ENCODE results near the gene FFAR4.

Gene FFAR4

DNA sequence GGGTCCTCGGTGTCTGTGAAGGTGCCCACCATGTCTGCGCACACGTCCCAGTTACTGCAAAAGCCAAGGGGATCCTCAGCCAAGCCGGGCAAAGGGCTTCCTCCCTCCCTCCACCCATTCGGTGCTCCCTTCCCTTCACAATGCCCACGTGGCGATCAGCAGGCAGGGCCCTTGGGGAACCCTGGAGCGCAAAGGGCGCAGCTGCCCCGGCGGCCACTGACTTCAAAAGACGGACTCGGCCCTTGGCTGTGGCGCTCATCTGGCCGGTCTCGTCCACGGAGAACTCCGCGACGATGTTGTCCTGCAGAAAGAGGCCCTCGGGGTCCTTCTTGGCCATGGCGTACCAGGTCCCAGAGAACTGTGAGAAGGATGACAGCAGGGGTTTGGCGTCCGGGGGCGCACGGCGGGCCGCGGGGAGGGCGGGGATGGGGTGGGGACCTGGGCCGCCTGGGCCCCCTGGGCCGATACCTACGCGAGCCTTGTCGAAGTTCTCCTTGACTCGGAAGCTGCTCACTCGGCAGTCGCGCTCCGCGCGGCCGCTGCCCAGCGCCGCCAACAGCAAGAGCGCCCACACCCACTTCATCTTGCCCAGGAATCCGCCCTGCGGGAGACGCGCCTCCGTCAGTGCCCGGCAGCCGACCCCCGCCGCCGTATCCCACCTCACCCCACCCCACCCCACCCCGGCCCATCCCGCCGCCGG lies 34.1 kb downstream of the FFAR4 start:
- DNase-seq (ENCODE audit: low read depth) = no peak

DNA sequence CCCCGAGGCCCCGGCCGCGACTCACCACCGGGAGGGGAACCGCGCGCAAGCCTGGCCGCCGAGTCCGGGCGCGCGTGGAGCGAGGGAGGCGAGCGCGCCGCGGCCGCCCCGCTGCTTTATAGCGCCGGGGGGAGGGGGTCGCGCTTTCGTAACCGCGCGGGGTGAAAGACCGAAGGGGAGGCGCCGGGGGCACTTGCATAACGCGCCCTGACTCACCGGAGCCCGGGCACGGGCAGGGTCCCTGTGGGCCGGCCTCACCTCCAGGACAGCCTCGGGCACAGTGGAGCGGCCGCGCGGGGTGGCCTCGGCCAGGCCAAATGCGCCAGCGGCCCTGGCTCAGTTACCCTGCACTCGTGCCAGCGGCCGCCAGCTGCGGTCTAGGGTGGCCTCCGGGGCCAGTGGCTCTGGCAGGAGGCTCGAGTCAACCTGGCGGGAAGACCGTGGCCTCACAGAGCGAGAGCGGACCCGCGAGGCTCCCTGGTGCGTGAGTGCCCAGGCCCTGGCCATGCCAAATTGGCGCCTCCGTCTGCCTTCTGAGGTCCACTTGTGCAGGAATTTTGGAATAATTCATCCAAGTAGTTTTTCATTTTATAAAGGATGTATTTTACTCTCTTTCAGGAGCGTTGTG lies 34.8 kb downstream of the FFAR4 start, which contains the start of gene RBP4:
Gene RBP4, minus strand, starts transcription at position 90 of the 628 bp plus-strand sequence. CDS start 207 bp downstream, outside the sequence.
- no peak for DNase-seq (ENCODE audit: low read depth)

DNA sequence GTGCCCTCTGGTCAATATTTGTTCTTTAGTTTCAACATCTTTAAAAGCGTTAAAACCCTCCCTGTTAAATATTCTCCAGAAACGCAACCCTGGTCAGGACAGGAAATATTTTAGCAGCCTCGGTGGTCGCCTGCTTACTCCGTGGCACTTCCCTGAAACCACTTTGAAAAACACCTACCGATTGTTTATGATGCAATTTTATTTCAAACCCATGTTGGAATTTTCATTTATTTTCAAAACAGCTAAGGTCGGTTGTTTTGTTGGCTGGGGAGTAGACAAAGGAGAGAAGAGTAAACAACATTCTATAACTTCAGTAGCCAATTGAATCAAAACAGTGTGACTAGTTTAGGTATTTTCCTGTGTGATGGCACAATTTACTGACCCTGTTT lies 35.3 kb downstream of the FFAR4 start:
- no peak for DNase-seq (ENCODE audit: low read depth)

DNA sequence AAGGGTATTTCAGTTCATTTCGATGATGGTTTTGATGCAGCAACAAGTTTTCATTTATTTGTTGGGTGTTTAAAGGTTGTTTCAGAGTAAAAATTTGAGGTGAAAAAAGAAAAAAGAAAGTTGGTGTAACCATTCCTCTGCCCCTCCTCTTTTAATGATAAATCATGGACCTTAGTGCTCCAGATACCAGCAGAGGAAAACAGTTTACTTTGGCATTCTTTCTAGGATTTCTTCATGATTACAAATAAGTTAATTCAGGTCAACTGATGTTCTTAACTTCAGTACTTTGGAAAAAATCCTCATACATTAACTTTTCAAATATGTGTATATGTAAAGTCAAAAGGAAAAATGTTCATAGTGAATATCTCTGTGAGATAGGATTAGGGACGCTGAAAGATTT lies 36.6 kb downstream of the FFAR4 start:
- no peak for DNase-seq (ENCODE audit: low read depth)

DNA sequence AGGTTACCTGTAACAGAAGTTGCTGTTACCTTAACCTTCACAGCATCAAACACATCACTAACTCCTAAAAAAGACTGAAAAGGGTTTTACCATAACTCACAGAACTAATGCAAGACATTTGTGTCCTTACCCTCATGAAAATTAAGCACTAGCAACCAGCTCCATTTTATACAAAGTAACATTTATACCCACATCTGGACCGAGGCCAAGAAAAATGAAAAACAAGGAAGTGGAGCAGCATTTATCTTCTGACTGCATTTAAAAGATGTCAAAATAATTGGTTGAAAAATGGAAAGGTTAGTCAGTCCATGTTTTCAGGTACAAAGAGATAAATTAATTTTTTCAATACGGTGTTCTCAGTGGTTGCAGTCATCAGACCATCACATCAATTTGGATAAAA lies 37.7 kb downstream of the FFAR4 start:
- no peak for DNase-seq (ENCODE audit: low read depth)

DNA sequence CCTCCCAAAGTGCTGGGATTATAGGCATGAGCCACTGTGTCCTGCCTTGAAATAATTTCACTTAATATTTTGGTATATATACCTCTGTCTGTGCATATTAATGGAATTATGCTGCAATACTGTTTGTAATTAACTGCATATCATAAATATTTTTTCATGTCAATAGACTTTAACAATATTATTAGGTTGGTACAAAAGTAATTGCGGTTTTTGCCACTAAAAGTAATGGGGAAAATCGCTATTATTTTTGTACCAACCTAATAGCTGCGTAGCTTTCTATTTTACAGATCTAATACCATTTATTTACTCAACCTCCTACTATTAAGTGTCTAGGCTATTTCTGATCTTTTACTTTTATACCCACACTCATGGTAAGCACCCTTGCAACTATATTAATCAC lies 42.0 kb downstream of the FFAR4 start:
- no peak for DNase-seq (ENCODE audit: low read depth)

DNA sequence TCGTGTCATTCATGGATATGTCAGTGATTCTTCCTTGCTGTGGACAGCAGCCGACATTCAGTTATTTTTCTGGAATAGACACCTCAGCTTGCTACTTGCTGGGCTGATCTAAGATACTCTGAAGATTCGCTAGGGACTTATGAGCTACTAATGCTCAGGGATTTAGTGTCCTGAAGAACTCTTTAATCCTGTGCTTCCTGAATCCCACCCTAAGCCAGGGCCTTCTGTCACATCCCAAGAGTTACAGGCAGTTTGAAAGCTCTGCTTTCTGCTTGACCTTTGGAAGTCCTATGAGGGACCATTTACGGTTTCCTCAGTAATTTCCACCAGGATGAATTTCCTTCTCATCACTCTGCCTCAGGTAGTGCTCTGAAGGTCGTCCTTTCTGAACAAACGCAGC lies 45.8 kb downstream of the FFAR4 start, which contains the start of gene PDE6C:
Gene PDE6C, plus strand, starts transcription at position 227 of the 400 bp plus-strand sequence. CDS start 189 bp downstream, outside the sequence.
- no peak for DNase-seq (ENCODE audit: low read depth)

DNA sequence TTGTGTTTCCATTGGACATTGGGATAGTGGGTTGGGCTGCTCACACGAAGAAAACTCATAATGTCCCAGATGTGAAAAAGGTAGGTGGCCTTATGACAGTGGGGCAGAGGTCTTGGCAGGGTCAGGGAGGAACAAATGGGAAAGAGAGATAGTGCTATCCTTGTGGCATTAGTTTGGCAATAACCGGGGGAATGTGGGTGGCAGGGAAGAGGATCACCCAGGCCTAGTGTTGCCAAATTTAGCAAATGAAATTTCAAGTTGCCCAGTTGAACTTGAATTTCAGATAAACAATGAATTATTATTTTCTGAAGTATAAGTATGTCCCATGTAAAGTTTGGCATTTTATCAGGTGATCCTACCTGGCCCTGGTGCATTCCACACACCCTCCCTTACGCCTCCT lies 46.7 kb downstream of the FFAR4 start:
- no peak for DNase-seq (ENCODE audit: low read depth)

DNA sequence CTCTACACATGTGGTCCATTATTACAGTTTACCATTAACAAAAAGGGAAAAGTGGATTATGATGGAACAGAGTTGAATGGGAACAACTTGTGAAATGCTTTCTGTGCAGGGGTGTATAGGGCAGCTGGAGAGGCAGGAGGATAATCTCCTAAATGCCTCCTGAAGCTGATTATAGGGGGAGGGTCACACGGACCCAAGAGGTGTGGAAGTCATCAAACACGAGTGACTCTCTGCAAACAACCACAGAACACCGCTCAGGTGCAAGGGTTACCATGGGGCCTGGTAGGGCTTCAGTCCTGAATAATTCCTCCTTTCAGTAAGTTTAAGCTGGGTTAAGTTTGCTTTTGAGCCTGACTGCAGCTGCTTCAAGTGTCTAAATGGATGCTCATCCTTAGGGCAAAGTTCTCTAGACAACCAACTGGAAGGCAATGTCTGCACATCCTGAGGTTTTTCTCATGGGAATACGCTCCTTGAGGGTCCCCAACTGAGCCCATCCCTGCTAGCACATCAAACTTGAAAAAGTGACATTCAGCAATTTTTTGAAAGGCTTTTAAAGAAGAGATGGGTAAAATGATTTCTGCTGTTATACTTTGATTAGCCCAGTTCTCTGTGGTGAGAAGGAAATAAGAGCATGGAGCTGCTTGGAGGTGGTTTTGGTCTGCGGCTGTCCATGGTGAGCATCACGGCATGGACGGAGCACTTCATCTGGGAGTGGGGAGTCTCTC lies 47.8 kb downstream of the FFAR4 start:
- no peak for DNase-seq (ENCODE audit: low read depth)

DNA sequence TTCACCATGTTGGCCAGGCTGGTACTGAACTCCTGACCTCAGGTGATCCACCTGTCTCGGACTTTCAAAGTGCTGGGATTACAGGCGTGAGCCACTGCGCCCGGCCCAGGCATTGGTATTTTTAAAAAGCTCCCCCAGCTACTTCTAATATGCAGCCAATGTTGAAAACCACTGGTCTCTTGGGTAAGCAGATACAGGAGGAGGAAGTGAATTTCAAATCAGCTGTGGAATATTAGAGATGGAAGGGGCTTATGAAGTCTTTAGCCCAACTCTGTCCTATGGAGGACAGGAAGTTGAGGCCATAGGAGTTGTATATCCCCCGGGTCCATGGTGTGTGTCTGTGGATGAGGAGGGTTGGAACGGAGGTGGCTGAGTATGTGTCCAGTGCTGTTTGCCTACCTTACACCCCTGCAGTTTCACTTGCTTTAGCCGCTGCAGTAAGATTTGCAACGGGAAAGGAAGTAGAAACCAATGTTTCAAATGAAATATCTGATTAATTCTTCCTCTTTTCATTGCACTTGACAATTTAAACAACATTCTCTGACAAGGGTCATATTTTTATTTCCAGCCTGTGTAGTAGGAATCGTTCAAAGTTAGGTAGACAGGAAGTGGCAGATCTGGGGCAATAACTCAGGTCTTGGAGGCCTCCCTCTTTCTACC lies 49.2 kb downstream of the FFAR4 start:
- no peak for DNase-seq (ENCODE audit: low read depth)

DNA sequence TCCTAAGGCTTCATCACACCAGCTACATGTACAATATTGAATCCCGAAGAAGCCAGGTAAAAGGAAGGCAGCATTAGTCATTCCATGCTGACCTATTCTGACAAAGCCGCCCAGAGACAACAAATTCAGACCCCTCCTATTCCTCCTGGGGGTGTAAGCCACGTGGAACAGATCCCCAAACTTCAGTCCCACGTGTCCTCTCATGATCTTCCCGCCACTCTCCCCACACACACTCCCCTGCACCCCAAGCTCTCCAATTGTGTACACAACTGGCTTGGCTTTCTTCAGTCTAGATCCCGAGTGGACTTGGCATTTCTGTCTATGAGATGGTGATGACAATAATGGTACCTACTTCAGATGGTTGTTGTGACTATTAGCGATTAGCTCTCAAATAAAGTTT lies 54.5 kb downstream of the FFAR4 start:
- no peak for DNase-seq (ENCODE audit: low read depth)

DNA sequence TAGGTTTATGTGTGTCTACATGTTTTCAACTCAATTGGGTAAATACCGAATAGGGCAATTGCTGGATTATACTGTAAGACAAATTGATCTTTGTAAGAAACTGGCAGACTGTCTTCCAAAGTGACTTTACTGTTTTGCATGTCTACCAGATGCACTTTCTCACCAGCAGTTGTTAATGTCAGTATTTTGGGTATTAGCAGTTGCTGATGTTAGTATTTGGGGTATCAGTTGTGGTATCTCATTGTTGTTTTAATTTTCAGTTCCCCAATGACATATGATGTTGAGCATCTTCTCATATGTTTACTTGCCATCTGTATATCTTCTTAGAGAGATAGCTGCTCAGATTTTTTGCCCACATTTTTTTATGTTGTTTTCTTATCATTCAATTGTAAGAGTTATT lies 56.5 kb downstream of the FFAR4 start:
- no peak for DNase-seq (ENCODE audit: low read depth)

DNA sequence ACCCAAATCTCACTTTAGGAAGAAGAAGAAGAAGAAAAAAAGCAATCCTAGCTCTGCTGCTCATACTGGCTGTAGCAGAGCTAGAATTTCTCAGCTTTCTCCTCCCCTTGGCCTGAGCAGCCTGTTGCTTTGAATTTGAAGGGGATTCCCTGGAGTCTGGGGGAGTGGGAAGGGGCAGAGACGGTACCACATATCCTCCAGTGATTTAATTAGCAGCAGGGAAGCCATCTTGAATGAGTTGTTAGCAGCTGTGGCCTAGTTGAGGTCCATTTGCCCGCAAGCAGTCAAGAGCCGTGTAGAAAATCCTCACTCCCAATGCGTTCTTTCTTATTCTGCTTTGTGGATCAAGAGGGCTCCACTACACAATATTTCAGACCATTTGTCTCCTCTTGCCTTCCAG lies 62.4 kb downstream of the FFAR4 start:
- no peak for DNase-seq (ENCODE audit: low read depth)

DNA sequence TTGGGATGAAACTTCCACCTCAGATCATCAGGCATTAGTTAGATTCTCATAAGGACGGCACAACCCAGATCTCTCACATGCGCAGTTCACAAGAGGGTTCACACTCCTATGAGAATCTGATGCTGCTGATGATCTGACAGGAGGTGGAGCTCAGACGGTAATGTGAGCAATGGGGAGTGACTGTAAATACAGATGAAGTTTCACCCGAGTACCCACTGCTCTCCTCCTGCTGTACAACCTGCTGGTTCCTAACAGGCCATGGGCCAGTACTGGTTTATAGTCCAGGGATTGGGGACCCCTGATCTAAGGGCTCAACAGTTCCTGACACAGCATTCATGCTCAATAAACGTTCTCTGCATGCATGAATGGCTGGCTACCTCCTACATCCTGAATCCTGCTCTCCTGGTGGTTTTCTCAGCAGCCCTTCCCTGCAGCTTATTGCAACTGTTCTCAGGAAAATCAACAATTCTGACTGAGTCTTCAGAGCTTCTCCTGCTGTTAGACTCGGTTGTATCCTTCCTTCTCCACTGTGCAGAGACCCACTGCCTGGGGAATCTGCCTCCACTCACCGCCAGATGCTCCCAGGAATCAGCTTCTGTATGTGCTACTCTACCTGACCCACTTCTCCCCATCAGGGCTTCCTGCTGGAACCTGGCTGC lies 63.3 kb downstream of the FFAR4 start:
- DNase-seq (ENCODE audit: low read depth) = no peak

DNA sequence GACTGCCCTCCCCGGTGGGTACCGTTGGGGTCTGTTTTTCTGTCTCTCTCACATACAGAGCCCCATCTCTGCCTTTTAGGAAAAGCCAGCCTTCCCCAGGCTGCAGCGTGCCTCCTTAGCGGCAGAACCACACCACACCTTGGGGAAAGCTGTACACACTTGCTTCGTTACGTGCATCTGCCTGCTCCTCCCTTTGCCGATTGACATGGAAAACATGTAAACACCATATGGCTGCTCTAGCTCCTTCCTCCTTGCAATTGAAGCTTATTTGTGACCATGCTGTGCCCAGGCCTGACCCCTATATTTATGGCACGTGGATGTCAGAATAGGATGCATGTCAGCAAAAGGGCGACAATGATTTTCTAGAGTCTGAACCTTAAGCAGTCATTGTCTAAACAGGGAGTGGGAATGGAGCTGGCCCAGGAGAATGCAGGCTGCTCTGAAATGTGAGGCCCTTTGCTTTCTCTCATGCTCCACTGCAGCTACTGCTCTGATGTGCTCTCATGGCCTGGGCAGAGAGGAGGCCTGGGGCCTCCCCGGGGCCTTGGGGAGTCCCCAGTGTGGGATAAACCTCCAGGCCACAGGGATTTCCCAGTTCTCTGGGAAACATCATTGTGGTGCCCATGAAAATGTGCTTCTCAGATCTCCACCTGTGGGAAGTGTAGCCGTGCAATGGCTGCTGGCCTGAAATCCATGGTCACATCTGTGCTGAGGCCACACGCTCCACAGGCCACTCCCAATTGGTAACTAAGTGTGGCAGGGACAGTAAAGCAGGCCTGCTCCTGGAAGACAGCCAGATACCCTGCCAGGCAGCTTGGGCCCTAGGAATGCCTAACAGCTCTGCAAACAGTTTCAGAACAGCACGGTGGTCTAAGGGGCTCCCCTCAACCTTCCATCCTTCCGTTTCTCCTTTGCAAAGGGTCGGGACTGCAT lies 64.4 kb downstream of the FFAR4 start:
- no peak for DNase-seq (ENCODE audit: low read depth)

Data from stimulated activated CD4-positive, alpha-beta T cell treated with anti-CD3 and anti-CD28 coated beads, Interleukin-2, amount 100 ng/mL, for 4 hours (primary cell).